ENCODE results near the gene EPHA1.

EPHA1 gene

GRCh38 chr7:143388491-143389101, 20.1 kb downstream of the EPHA1 start:
- peak; percentile 63 for DNase-seq (ENCODE audit: low spot score)

DNA sequence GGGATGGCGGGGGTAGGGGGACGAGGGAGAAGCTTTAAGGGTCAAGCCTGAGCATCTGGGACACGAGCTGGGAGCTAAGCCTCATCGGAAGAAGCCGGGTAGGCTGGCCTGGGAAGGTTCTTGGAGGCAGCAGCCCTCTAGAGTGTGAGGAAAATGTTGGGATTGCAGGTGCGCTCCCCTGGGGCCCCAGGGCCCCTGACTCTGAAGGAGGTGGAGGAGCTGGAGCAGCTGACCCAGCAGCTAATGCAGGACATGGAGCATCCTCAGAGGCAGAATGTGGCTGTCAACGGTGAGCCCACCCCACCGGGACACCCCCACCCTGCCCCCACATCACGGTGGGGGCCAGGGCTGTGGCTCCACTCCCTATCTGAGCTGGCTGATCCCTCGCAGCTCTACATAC, 20.6 kb downstream of the EPHA1 start:
- no peak for DNase-seq (ENCODE audit: low spot score)

DNA sequence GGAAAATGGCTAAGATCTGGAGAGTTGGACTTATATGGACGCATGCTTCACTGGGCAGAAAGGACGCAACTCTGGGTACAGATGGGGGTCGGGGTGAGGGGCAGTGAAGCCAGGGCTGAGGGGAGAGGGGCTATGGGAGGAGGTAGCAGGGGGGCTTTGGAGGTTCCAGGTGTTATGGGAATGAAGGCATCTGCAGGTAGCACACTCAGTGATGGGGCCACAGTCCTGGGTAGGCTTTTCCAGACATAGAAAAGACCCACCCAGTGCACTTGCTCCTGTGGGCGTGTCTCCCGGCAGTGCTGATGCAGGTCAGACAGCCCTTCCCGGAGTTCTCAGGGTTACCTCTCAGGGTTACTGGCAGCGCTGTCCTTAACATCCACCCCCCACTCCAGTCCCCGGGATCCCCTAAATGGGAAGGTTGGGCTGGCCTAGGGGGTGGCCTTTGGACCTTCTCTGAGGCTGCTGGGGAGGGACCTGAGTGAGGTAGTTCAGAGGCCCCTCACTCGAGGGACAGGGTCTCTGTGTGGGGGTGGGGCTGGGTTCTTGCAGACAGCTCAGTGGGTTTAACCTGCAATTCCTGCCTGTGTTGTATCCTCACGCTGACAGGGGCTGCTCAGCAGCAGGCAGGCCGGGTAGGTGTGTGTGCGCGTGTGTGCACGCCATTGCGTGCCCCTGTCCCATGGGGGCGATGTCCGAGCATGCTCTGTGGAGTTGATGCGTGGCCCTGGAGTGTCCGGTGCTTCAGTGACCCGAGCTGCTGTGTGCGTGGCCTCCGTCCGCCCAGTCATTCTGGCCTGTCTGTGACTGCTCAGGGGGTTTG, 21.3 kb downstream of the EPHA1 start:
- DNase-seq (ENCODE audit: low spot score), result no peak

GRCh38 chr7:143385891-143386781, 22.5 kb downstream of the EPHA1 start:
- peak; percentile 69 for DNase-seq (ENCODE audit: low spot score)

DNA sequence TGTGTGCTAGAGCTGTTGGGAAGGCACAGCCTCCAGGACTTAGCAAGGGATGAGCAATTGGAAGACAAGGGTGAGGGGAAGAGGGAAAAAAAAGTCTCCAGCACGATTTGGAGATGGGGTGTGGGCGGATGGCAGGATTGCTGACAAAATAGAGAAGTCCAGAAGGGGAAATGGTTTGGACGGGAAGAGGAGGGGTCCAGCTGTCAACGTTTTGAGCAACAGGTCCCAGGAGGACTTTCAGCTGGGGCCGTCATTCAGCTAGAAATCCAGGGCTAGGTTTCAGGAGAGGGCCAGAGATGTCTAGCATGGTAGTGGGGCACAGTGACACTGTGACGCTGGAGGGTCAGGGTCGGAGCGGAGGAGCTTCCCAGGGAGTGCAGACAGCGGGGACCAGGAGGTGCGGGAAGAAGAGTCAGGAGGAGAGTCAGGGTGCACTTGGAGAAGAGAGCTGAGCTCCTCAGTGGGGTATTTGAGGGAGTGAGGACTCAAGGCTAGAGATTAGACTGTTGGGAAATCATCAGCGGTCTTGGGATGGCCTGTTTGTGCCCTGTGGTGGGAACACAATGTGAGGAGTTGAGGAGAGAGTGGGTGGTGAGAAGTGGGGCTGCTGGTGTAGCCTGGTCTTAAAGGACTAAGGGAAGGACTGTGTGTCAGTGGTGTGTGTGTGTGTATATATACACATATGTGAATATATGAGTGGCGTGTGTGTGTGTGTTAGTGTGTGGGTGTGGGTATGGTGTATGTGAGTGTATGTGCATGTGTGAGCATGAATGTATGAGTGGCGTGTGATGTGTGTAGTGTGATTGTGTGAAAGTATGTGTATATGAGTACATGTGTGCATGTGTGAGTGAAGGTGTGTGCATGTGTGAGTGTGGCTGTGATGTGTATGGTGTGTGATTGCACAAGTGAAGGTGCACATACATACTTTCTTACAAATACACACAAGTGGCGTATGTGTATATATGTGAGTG, 23.7 kb downstream of the EPHA1 start:
- DNase-seq (ENCODE audit: low spot score), result peak; percentile 62

DNA sequence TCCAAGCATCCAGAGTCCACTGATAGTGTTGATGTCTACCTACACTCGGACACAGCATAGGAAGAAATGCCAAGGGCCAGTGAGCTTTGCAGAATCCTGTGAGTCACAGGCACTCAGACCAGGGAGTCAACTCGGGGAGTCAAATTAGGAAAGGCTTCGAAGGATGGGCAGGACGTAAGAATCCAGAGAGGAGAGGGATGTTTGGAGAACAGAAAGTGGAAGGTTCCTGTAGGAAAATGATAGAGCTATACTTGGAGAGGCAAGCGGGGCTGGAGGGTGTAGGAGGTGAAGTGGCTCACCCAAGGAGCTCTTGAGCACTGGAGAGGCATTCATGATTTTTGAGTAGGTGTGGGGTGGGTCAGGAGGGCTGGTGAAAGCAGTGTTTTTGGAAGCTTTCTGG, 24.5 kb downstream of the EPHA1 start:
- DNase-seq (ENCODE audit: low spot score), result no peak

- no peak for DNase-seq (ENCODE audit: low spot score)
These were observed 25.1 kb downstream of the EPHA1 start for GRCh38 chr7:143383642-143383957.

GRCh38 chr7:143382791-143383641, 25.6 kb downstream of the EPHA1 start:
- DNase-seq (ENCODE audit: low spot score), result peak; percentile 65

DNA sequence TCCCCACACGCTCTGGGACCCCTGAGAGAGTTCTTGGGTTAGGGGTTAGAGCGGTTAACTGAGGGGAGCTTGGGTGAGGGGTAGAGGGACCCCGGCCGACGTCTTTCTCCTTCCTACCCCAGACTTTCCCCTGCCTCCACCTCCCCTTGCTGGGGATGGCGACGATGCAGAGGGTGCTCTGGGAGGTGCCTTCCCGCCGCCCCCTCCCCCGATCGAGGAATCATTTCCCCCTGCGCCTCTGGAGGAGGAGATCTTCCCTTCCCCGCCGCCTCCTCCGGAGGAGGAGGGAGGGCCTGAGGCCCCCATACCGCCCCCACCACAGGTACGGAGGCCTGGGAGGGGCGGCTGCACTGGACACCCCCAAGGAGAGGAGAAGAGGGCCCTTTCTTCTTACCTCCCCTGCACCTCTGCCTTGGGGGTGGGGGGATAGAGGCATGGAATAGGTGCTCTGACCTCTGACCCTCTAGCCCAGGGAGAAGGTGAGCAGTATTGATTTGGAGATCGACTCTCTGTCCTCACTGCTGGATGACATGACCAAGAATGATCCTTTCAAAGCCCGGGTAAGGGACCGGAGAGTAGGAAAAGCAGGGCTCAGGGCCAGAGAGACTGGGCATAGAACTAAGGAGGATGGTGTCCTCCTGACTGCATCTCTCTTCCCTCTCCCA, 26.4 kb downstream of the EPHA1 start:
- no peak for DNase-seq (ENCODE audit: low spot score)

DNA sequence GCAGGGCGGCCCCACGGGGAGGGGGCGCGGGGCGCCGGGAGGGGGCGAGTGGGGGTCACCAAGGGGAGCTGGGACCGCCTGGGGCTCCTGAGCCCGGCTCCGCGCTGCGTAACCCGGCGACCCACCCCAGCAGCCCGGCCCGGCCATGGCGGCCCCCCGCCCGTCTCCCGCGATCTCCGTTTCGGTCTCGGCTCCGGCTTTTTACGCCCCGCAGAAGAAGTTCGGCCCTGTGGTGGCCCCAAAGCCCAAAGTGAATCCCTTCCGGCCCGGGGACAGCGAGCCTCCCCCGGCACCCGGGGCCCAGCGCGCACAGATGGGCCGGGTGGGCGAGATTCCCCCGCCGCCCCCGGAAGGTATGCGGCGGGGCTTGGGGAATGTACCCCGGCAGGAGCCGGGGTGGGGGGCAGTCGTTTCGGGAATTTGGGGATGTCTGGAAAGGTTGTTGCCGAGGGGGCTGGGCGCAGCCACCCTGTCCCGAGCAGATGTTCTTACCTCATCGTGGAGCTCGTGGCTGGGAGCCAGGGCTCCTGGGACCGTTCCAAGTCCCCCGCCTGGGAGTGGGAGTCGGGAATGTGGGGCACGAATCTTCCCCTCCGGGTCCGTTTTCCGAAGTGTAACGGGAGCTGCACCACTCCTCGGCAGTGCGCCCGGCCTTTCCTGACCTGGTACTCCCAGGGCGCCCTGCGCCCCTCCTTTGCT, 27.1 kb downstream of the EPHA1 start:
- DNase-seq (ENCODE audit: low spot score), result peak; percentile 93

GRCh38 chr7:143380646-143381426, 27.8 kb downstream of the EPHA1 start, which contains the start of gene ZYX:
TSS of gene ZYX (plus strand) at chr7:143381345. CDS start at chr7:143381572, 227 bp downstream.
- peak; percentile 97 for DNase-seq (ENCODE audit: low spot score)

DNA sequence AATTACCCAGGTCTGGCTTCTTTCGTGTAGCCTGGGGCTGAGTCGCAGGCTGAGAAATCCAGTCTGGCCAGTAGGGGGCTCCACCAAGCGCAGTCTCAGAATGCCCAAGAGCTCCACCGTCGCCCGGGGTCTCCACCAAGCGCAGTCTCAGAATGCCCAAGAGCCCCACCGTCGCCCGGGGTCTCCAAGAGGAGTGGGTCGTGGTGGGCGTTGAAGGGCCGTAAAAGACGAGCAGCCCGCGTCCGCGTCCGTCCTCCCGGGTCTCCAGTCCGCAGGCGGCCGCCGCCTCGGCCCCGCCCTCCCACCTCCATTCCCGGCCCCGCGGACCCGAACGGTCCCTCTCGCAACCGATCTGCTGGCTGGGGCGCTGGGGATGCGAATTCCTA, 28.4 kb downstream of the EPHA1 start:
- DNase-seq (ENCODE audit: low spot score), result peak; percentile 94

DNA sequence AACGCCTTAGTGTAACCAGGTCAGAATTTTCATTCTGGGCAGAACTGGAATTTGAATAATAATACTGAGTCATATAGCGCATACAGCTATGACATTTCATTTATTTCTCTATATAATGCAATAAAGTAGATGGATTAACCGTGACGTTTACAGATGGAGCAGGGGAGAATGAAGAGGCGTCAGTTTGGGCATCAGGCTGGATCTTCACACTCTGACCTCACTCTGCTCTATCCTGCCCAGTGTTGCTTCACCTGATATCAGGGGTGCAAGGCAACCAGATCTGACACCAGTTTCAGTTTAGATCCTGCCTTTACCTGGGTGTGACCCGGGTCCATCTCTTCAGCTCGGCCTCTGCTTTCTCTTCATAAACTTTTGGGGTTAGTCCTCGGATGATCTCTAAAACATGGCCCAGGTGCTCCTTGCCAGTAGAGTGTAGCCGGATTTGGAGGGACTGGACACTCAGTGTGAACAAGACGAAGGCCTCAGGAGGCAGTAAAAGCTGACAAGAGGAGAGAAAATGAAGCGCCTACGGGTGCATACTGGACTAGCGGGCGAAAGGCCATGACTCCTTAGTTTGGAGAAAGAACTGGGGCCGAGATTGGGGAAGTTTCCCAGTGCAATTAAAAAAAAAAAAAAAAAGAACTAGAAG, 28.9 kb downstream of the EPHA1 start:
- peak; percentile 63 for DNase-seq (ENCODE audit: low spot score)

- no peak for DNase-seq (ENCODE audit: low spot score)
These were observed 32.3 kb downstream of the EPHA1 start for GRCh38 chr7:143376396-143376795.

DNA sequence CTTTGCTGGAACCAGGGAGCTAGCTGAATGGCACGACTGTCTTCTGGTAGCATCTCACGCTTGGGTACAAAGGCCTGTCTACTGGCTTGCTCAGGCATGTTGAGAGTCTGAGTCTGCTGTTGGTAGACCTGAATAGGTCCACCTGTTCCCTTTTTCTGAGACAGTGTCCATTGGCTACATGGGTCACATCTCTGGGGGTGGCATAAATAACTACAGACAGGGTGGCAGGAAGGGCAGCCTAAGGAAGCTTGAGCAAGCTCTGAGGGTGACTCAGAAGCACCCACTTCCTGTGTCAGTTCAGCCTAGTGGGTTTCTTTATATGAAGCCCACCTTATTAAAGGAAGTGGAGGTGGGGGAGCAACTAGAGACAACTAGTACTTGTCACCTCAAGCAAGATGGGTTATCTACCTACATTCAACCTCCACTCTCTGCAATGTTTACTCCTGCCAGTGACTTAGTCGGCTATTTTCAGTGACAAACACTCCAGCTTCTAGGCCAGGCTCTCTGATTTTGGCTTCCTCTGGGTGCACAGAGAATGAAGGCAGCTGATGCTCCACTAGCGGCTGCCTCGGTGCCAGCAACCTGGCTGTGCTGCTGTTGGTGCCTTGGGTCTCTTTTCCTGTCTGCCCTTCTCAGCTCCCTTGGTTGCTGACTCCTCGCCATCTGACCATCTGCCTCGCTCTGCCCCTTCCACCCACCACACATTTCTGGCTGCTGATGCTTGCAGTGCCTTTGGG, 33.2 kb downstream of the EPHA1 start:
- no peak for DNase-seq (ENCODE audit: low spot score)

GRCh38 chr7:143374561-143374960, 34.1 kb downstream of the EPHA1 start:
- no peak for DNase-seq (ENCODE audit: low spot score)

GRCh38 chr7:143373255-143373794, 35.3 kb downstream of the EPHA1 start:
- DNase-seq (ENCODE audit: low spot score), result no peak

Measured in left forelimb (tissue), 1 donor.